Measurements from ENCODE around the gene GPSM1. TPM values are rescaled to one million over a fixed set of nuclear protein-coding genes. Genes with fewer than 3 reads are reported as not detected.

The GPSM1 gene
- polyA plus RNA-seq, 1 of the 3 experiments (the other 2 are of a cell fraction) = 26.7 TPM

DNA sequence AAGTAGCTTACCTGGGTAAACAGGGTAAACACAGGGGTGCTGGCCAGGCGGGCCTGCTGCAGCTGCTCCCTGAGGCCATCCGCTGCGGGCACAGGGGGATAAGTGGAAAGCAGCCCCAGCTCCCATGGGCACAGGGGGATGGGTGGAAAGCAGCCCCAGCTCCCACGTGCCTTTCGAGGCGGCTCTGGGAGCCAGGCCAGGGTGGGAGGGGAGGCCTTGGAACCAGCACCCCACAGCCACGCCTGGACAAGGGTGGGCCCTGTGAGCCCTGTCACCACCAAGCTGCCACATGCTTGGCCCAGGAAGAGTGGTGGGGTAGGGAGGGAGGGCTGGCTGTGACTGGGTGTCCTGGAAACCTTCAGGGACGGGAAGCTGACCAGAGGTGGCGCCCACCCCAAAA lies 54.0 kb downstream of the GPSM1 start:
- H3K9ac ChIP-seq = no peak overlapping the region
- H3K4me1 ChIP-seq (ENCODE audit: control insufficient read depth in 1 of 2, insufficient read depth in 2 of 2, low read depth in 1 of 2, low read length in 1 of 2) = no peaks in the 10 kb centered on the region
- H3K27me3 ChIP-seq (ENCODE audit: insufficient read depth) = no peaks in the 10 kb centered on the region
- peaks cover 5% of the 10 kb centered on the region for H3F3A ChIP-seq (replicated peaks; ENCODE audit: insufficient read depth)
- no peak for DNase-seq
- no peaks in the 10 kb centered on the region for H3K9me3 ChIP-seq
- no peak overlapping the region for H3K4me2 ChIP-seq
- WGBS (ENCODE audit: low lambda C conversion rate) = 95% methylated on average over 9 of the region's 9 CpGs
- H3K36me3 ChIP-seq (replicated peaks in 1 of 2; ENCODE audit: control insufficient read depth in 1 of 2, insufficient read depth in 2 of 2, low read length in 1 of 2) = peaks cover 14 to 65% of the 10 kb centered on the region in 2 experiments
- no peak overlapping the region for H3K27ac ChIP-seq (ENCODE audit: low read depth in 2 of 2, low read length in 1 of 2)
- no peak overlapping the region for H3K4me3 ChIP-seq (ENCODE audit: low read depth in 2 of 2, low read length in 1 of 2)
- H2AFZ ChIP-seq (ENCODE audit: low read depth) = no peak overlapping the region
- H3K9me2 ChIP-seq = no peaks in the 10 kb centered on the region
- ChIA-PET POLR2A (no interaction called here), CTCF (interaction anchor here (0.6 to 1.3 kb wide), 4 partner anchors 12 to 18 kb away, joined by 3 to 10 read pairs (median 4); partner anchors contain the start of genes DNLZ and SNAPC4)
- H4K20me1 ChIP-seq (ENCODE audit: insufficient read depth) = no peaks in the 10 kb centered on the region
- no peak for TF ChIP-seq MEF2A (IDR thresholded peaks at IDR 0.05; ENCODE audit: borderline replicate concordance, low read depth)
- no peaks in the 10 kb centered on the region for H3K79me2 ChIP-seq (ENCODE audit: insufficient read depth)

DNA sequence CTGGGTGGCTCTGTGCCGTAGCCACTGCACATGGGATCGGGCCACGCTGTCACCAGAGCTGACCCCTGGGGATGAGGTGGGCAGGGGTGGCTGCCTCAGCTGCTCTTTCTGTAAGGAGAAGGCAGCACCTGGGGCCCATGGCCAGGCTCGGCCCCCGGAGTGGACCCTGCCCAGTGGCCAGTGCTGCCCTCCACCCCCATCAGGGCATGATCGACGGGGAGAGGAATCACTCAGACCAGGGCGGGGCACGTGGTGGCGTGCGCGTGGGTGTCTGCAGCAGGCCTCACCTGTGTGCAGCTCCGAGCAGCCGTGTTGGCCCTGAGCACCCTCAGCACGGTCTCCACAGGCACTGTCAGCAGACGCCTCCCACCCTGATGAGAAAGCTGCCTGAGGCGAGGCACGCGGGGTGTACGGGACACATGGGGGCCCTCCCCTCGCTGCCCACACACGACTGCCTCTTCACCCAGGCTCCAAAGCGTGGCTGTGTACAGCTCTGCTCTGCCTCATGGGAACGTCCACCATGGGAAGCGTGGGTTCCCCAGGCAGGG lies 54.7 kb downstream of the GPSM1 start:
- DNase-seq = no peak
- 97% methylated on average over 4 of the region's 25 CpGs for WGBS (ENCODE audit: low lambda C conversion rate)
- no peaks in the 10 kb centered on the region for H4K20me1 ChIP-seq (ENCODE audit: insufficient read depth)
- ChIA-PET CTCF (interaction anchor here (0.8 to 1.3 kb wide), 2 partner anchors 17 to 19 kb away, joined by 3 to 10 read pairs; partner anchors contain the start of gene DNLZ), POLR2A (interaction anchor here (0.7 to 1.3 kb wide), 2 partner anchors 12 to 19 kb away, joined by 3 read pairs; no protein-coding TSS in a partner anchor)
- TF ChIP-seq MXI1 (IDR thresholded peaks at IDR 0.05; ENCODE audit: low read depth, low read length) = no peak
- TF ChIP-seq TAF1 (IDR thresholded peaks at IDR 0.05; ENCODE audit: borderline replicate concordance, low read depth, low read length) = no peak
- no peak for TF ChIP-seq PBX3 (IDR thresholded peaks at IDR 0.05)
- TF ChIP-seq JUND (IDR thresholded peaks at IDR 0.05) = no peak
- TF ChIP-seq ELF1 (IDR thresholded peaks at IDR 0.05) = no peak
- H3K9me2 ChIP-seq = no peaks in the 10 kb centered on the region
- no peaks in the 10 kb centered on the region for H3K9me3 ChIP-seq
- no peak overlapping the region for H3K4me3 ChIP-seq (ENCODE audit: low read depth in 2 of 2, low read length in 1 of 2)
- H3K27ac ChIP-seq (ENCODE audit: low read depth in 2 of 2, low read length in 1 of 2) = no peak overlapping the region
- H3K9ac ChIP-seq = no peak overlapping the region
- H3K4me2 ChIP-seq = no peak overlapping the region
- no peaks in the 10 kb centered on the region for H3K4me1 ChIP-seq (ENCODE audit: control insufficient read depth in 1 of 2, insufficient read depth in 2 of 2, low read depth in 1 of 2, low read length in 1 of 2)
- peaks cover 18 to 66% of the 10 kb centered on the region in 2 experiments for H3K36me3 ChIP-seq (replicated peaks in 1 of 2; ENCODE audit: control insufficient read depth in 1 of 2, insufficient read depth in 2 of 2, low read length in 1 of 2)
- H3K27me3 ChIP-seq (ENCODE audit: insufficient read depth) = no peaks in the 10 kb centered on the region
- no peaks in the 10 kb centered on the region for H3K79me2 ChIP-seq (ENCODE audit: insufficient read depth)
- H3F3A ChIP-seq (replicated peaks; ENCODE audit: insufficient read depth) = peaks cover 5% of the 10 kb centered on the region
- no peak overlapping the region for H2AFZ ChIP-seq (ENCODE audit: low read depth)

- H3K9me2 ChIP-seq = no peaks in the 10 kb centered on the region
- H3F3A ChIP-seq (replicated peaks; ENCODE audit: insufficient read depth) = peaks cover 6% of the 10 kb centered on the region
- no peaks in the 10 kb centered on the region for H3K79me2 ChIP-seq (ENCODE audit: insufficient read depth)
- no peaks in the 10 kb centered on the region for H3K9me3 ChIP-seq
- H3K4me2 ChIP-seq = no peak overlapping the region
- no peak overlapping the region for H3K27ac ChIP-seq (ENCODE audit: low read depth in 2 of 2, low read length in 1 of 2)
- no peak overlapping the region for H3K4me3 ChIP-seq (ENCODE audit: low read depth in 2 of 2, low read length in 1 of 2)
- no peaks in the 10 kb centered on the region for H3K27me3 ChIP-seq (ENCODE audit: insufficient read depth)
- POLR2A ChIA-PET = interaction anchor here (3.0 kb wide), 1 partner anchor 18 kb away, joined by 11 read pairs; no protein-coding TSS in a partner anchor
- no peaks in the 10 kb centered on the region for H4K20me1 ChIP-seq (ENCODE audit: insufficient read depth)
- CTCF ChIA-PET = interaction anchor here (1.9 kb wide), 1 partner anchor 9 kb away, joined by 5 read pairs; no protein-coding TSS in a partner anchor
- H2AFZ ChIP-seq (ENCODE audit: low read depth) = no peak overlapping the region
- no peak for DNase-seq
- H3K9ac ChIP-seq = no peak overlapping the region
- no peaks in the 10 kb centered on the region for H3K4me1 ChIP-seq (ENCODE audit: control insufficient read depth in 1 of 2, insufficient read depth in 2 of 2, low read depth in 1 of 2, low read length in 1 of 2)
- 97% methylated on average over 7 of the region's 20 CpGs for WGBS (ENCODE audit: low lambda C conversion rate)
- H3K36me3 ChIP-seq (replicated peaks in 1 of 2; ENCODE audit: control insufficient read depth in 1 of 2, insufficient read depth in 2 of 2, low read length in 1 of 2) = peaks cover 25 to 68% of the 10 kb centered on the region in 2 experiments
- TF ChIP-seq RFX5 (IDR thresholded peaks at IDR 0.05; ENCODE audit: low read length) (no peak), RAD21 (IDR thresholded peaks at IDR 0.05; ENCODE audit: low read length) (no peak), RCOR1 (IDR thresholded peaks at IDR 0.05; ENCODE audit: low read length) (no peak), GATA2 (CRISPR knock-in tag; IDR thresholded peaks at IDR 0.05) (no peak), PBX3 (IDR thresholded peaks at IDR 0.05) (no peak), FOXJ3 (CRISPR knock-in tag; IDR thresholded peaks at IDR 0.05) (no peak), GABPA (IDR thresholded peaks at IDR 0.05; ENCODE audit: low read depth) (no peak), USF1 (IDR thresholded peaks at IDR 0.05; ENCODE audit: borderline replicate concordance, low read depth) (no peak)
- TF ChIP-seq, protein P1, sequence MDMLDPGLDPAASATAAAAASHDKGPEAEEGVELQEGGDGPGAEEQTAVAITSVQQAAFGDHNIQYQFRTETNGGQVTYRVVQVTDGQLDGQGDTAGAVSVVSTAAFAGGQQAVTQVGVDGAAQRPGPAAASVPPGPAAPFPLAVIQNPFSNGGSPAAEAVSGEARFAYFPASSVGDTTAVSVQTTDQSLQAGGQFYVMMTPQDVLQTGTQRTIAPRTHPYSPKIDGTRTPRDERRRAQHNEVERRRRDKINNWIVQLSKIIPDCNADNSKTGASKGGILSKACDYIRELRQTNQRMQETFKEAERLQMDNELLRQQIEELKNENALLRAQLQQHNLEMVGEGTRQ (IDR thresholded peaks at IDR 0.05; ENCODE audit: borderline replicate concordance, low read depth, low read length) = no peak
- TF ChIP-seq, protein P2, sequence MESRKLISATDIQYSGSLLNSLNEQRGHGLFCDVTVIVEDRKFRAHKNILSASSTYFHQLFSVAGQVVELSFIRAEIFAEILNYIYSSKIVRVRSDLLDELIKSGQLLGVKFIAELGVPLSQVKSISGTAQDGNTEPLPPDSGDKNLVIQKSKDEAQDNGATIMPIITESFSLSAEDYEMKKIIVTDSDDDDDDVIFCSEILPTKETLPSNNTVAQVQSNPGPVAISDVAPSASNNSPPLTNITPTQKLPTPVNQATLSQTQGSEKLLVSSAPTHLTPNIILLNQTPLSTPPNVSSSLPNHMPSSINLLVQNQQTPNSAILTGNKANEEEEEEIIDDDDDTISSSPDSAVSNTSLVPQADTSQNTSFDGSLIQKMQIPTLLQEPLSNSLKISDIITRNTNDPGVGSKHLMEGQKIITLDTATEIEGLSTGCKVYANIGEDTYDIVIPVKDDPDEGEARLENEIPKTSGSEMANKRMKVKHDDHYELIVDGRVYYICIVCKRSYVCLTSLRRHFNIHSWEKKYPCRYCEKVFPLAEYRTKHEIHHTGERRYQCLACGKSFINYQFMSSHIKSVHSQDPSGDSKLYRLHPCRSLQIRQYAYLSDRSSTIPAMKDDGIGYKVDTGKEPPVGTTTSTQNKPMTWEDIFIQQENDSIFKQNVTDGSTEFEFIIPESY (IDR thresholded peaks at IDR 0.05; ENCODE audit: borderline replicate concordance, low read depth) = no peak
- TF ChIP-seq, protein P3, sequence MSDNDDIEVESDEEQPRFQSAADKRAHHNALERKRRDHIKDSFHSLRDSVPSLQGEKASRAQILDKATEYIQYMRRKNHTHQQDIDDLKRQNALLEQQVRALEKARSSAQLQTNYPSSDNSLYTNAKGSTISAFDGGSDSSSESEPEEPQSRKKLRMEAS (IDR thresholded peaks at IDR 0.05; ENCODE audit: low read depth) = no peak
These were observed 56.1 kb downstream of the GPSM1 start for GRCh38 chr9:136383436-136383835.

Data from SK-N-SH (cell line).